OCI-LY3 (cell line): ENCODE data around the gene EFCAB8.

Source experiments
- CTCF ChIP-seq: fragments of 200-600, 300-600 bp; sonication (generic); IDR thresholded peaks from 2 replicates; pipeline ENCODE4 v1.5.1; 2014; ENCODE audit warnings: antibody characterized with exemption, low read length, low read depth
- EZH2phosphoT487 ChIP-seq: fragments of 200-600 bp; shearing (Covaris generic); IDR thresholded peaks from 2 replicates; pipeline ENCODE4 v1.6.1; 2018; ENCODE audit warnings: antibody characterized with exemption, mixed run types, low read depth

GRCh38 chr20:32823737-32824588 is 34.8 kb upstream of the EFCAB8 start:
- no peak for TF ChIP-seq CTCF
- no peak for TF ChIP-seq EZH2phosphoT487
